IPS DF 6.9 (cell line): ENCODE measurements around the gene RRAS.

Experiments
- DNase-seq: peaks from one replicate; pipeline ENCODE4 v3.0.0-alpha.2; 2013; ENCODE audit warnings: low read depth, low spot score
- H3K27ac ChIP-seq: one replicate; pipeline ENCODE4 v1.5.1; 2013; ENCODE audit warnings: low read length, control low read depth
- H3K27me3 ChIP-seq: 2 replicates; pipeline ENCODE4 v1.6.1; 2013; ENCODE audit warnings: mild to moderate bottlenecking, low read length; ENCODE audit not compliant: control insufficient read depth, insufficient read depth
- H3K36me3 ChIP-seq: 2 replicates; pipeline ENCODE4 v1.6.1; 2013; ENCODE audit warnings: low read length; ENCODE audit not compliant: control insufficient read depth, insufficient read depth
- H3K4me1 ChIP-seq: 2 replicates; pipeline ENCODE4 v1.6.1; 2013; ENCODE audit warnings: low read length; ENCODE audit not compliant: control insufficient read depth, insufficient read depth
- H3K4me3 ChIP-seq: 2 replicates; pipeline ENCODE4 v1.5.1; 2013; ENCODE audit warnings: mild to moderate bottlenecking, low read length
- H3K9me3 ChIP-seq: 2 replicates; pipeline ENCODE4 v1.6.1; 2013; ENCODE audit warnings: low read length, inconsistent platforms; ENCODE audit not compliant: control insufficient read depth, insufficient read depth
- WGBS: extraction: QIAGEN DNeasy Blood & Tissue Kit; methylation state at CpG from one replicate; pipeline ENCODE4 v1.1.7; 2013; ENCODE audit warnings: mixed read lengths, missing lambda C conversion rate; ENCODE audit not compliant: insufficient read length, insufficient coverage; 5-methylcytosine and 5-hydroxymethylcytosine counted together

Gene RRAS

GRCh38 chr19:49676136-49676783, 36.3 kb upstream of the RRAS start:
- no peak for DNase-seq
- WGBS, result no CpG with 5 or more reads among the region's 27 CpGs
- Histone ChIP-seq H3K4me1 (peaks cover 8% of the 10 kb centered on the region), H3K27ac (peak overlapping the region; percentile 61), H3K9me3 (no peaks in the 10 kb centered on the region), H3K4me3 (peak overlapping the region; percentile 69; the same call in 1 of the 2 replicates), H3K27me3 (no peaks in the 10 kb centered on the region), H3K36me3 (peaks cover 3% of the 10 kb centered on the region; the same call in 1 of the 2 replicates)

GRCh38 chr19:49672131-49672919, 32.4 kb upstream of the RRAS start:
- DNase-seq, result no peak
- no CpG with 5 or more reads among the region's 28 CpGs for WGBS
- H3K9me3 ChIP-seq, result no peaks in the 10 kb centered on the region
- H3K36me3 ChIP-seq, result peaks cover 12% of the 10 kb centered on the region
- no peaks in the 10 kb centered on the region for H3K27me3 ChIP-seq
- peaks cover 2% of the 10 kb centered on the region; the same call in 1 of the 2 replicates for H3K4me1 ChIP-seq
- no peak overlapping the region for H3K4me3 ChIP-seq
- H3K27ac ChIP-seq, result no peak overlapping the region

GRCh38 chr19:49669516-49669915, 29.6 kb upstream of the RRAS start:
- Histone ChIP-seq H3K4me3 (no peak overlapping the region), H3K9me3 (no peaks in the 10 kb centered on the region), H3K36me3 (peaks cover 12% of the 10 kb centered on the region), H3K4me1 (peaks cover 2% of the 10 kb centered on the region; the same call in 1 of the 2 replicates), H3K27ac (no peak overlapping the region), H3K27me3 (no peaks in the 10 kb centered on the region)
- no peak for DNase-seq
- no CpG with 5 or more reads among the region's 3 CpGs for WGBS

GRCh38 chr19:49667473-49667872, 27.5 kb upstream of the RRAS start:
- peaks cover 21% of the 10 kb centered on the region for H3K36me3 ChIP-seq

GRCh38 chr19:49666120-49666444, 26.1 kb upstream of the RRAS start:
- Histone ChIP-seq H3K27me3 (no peaks in the 10 kb centered on the region), H3K4me1 (no peaks in the 10 kb centered on the region), H3K36me3 (peaks cover 32% of the 10 kb centered on the region), H3K4me3 (peak overlapping the region; percentile 92; the same call in 1 of the 2 replicates), H3K9me3 (no peaks in the 10 kb centered on the region), H3K27ac (no peak overlapping the region)
- WGBS, result no CpG with 5 or more reads among the region's 9 CpGs
- no peak for DNase-seq

More at GRCh38 chr19:49667473-49667872, 27.5 kb upstream of the RRAS start:
- no peak overlapping the region for H3K4me3 ChIP-seq
- no CpG with 5 or more reads among the region's 2 CpGs for WGBS
- H3K27me3 ChIP-seq, result no peaks in the 10 kb centered on the region
- H3K9me3 ChIP-seq, result no peaks in the 10 kb centered on the region
- DNase-seq, result no peak
- H3K4me1 ChIP-seq, result peaks cover 2% of the 10 kb centered on the region; the same call in 1 of the 2 replicates
- no peak overlapping the region for H3K27ac ChIP-seq

- no peaks in the 10 kb centered on the region for H3K27me3 ChIP-seq
- peak within 1 kb of the TSS; percentile 92 for H3K4me3 ChIP-seq
- H3K9me3 ChIP-seq, result no peaks in the 10 kb centered on the region
- no peak for DNase-seq
- no CpG with 5 or more reads among the region's 50 CpGs for WGBS
- H3K4me1 ChIP-seq, result no peaks in the 10 kb centered on the region
- no peak within 1 kb of the TSS for H3K27ac ChIP-seq
- H3K36me3 ChIP-seq, result peaks cover 35% of the 10 kb centered on the region
Observed at GRCh38 chr19:49665351-49666119, 25.6 kb upstream of the RRAS start, which contains the start of the genes BCL2L12 and IRF3. Gene BCL2L12, plus strand, starts transcription at chr19:49665933. Its CDS starts 760 bp downstream, at chr19:49666693. Gene IRF3, minus strand, starts transcription at chr19:49665857. Its CDS starts 1,019 bp downstream, at chr19:49664838.

GRCh38 chr19:49665036-49665350, 25.1 kb upstream of the RRAS start:
- no peak for DNase-seq
- H3K4me3 ChIP-seq, result peak overlapping the region; percentile 92
- no CpG with 5 or more reads among the region's 7 CpGs for WGBS
- H3K9me3 ChIP-seq, result no peaks in the 10 kb centered on the region
- no peaks in the 10 kb centered on the region for H3K4me1 ChIP-seq
- peaks cover 34% of the 10 kb centered on the region for H3K36me3 ChIP-seq
- no peaks in the 10 kb centered on the region for H3K27me3 ChIP-seq
- no peak overlapping the region for H3K27ac ChIP-seq

- no peaks in the 10 kb centered on the region for H3K9me3 ChIP-seq
- no CpG with 5 or more reads among the region's 53 CpGs for WGBS
- no peaks in the 10 kb centered on the region for H3K4me1 ChIP-seq
- no peak for DNase-seq
- H3K27ac ChIP-seq, result no peak overlapping the region
- no peaks in the 10 kb centered on the region for H3K27me3 ChIP-seq
- H3K4me3 ChIP-seq, result peak overlapping the region; percentile 92; the same call in 1 of the 2 replicates
- peaks cover 37% of the 10 kb centered on the region for H3K36me3 ChIP-seq
Observed at GRCh38 chr19:49664171-49665035, 24.5 kb upstream of the RRAS start.

- WGBS, result no CpG with 5 or more reads among the region's 12 CpGs
- Histone ChIP-seq H3K4me1 (no peaks in the 10 kb centered on the region), H3K36me3 (peaks cover 42% of the 10 kb centered on the region), H3K27ac (no peak overlapping the region), H3K27me3 (no peaks in the 10 kb centered on the region), H3K9me3 (no peaks in the 10 kb centered on the region), H3K4me3 (no peak overlapping the region)
- no peak for DNase-seq
Observed at GRCh38 chr19:49663224-49663623, 23.3 kb upstream of the RRAS start.
